Activated effector memory CD4-positive, alpha-beta T cell treated with Interleukin-2 at 50 U/mL for 16 hours (primary cell): ENCODE results near the gene OBP2B.

Experiments
- DNase-seq: peaks from one replicate; pipeline ENCODE4 v3.0.0-alpha.2; 2020

Gene OBP2B

GRCh38 chr9:133164191-133164590 is 44.9 kb downstream of the OBP2B start:
- DNase-seq = no peak

DNA sequence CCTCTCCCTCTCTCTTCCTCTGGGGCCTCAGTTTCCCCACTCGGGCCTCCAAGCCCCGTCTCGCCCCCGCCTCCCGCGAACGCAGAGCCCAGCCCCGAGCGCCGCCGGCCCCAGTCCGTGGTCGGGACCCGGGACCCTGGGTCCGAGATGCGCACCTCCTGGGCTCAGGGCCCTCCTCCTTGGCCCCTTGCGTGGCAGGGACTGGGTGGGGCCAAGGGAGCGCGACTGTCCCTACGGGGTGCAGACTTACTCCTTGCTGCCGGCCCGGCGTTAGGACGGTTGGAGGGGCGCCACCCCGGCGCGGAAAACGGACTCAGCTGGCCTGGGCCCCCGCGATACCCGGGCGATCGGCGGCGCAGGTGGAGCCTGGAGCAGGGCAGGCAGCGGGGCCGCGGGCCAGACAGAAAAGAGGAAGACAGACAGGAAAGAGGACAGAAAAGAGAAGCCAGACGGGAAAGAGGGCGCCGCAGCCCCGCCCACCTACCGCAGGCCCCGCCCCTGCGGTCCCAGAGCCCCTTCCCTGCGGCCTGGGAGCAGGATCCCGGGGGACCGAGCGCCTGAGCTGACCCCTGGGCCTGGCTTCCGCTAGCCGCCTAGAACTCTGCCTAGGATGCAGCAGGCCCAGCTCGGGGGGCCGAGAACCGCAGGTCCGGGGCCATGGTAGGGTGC is 45.4 kb downstream of the OBP2B start, which contains the start of gene GBGT1:
GBGT1 (minus strand) TSS at position 411 of the 669 bp plus-strand sequence. CDS start 1,502 bp downstream, outside the sequence.
- peak; percentile 28 for DNase-seq

DNA sequence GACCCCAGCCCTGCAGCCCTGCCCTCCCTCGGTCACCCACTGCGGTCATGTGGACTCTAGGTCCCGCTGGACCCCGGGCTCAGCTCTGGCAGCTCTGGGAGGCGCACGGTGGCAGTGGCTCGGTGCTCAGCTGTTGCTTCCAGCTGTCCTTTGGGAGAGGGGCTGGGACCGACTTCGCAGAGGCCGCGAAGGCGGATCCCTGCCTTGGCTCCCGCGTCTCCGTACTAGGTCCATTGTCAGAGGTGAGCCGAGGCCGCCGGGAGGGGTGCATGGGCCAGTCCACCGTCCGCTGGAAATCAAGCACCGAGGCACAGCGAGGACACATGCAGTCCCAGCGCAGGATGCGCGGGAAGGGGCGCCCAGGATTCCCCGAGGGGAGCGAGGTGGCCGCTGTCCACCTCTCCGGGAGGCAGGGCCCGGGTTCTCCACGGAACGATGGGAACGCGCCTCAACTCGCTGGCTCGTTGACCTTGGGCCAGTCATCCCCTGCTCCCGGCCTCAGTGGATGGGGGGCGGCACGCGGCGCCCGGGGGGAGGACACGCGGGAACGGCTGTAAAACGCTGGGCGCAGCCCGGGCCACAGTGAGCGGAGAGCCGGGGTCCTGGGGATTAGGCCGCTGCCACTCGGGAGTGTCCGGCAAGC is 46.1 kb downstream of the OBP2B start:
- DNase-seq = no peak

DNA sequence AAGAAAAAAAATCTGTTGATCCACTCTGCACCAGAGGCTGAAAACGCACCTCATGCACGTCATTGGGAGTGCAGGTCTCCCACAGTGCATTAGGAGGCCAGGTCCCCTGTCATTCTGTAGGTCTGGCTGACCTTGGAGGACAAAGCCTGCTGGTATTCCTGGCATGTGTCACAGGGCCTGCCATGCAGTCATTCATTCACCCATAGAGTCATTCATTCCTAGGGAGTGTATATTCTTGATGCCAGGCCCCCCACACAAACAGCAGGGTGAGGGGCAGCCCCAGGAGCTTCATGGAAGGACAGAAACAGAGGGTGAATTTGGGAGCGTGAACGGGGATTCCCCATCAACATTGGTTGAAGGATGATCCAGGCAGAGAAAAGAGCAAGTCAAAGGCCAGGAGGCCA is 47.5 kb downstream of the OBP2B start:
- no peak for DNase-seq

- DNase-seq = no peak
Measured at GRCh38 chr9:133160742-133161546, 48.1 kb downstream of the OBP2B start.

DNA sequence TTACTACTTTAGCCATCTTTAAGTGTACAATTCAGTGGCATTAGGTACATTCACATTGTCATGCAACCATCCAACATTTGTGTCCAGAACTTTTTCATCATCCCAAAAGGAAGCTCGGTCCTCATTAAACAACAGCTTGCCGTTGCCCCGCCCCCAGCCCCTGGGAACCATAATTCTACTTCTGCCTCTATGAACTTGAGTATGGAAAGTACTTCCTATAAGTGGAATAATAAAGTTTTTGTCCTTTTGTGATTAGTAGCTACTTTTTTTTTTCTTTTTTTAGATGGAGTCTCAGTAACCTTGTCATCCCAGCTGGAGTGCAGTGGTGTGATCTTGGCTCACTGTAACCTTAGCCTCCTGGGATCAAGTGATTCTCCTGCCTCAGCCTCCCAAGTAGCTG is 50.4 kb downstream of the OBP2B start:
- no peak for DNase-seq
